ENCODE results near the gene MAP3K6.

The MAP3K6 gene

GRCh38 chr1:27331426-27331825, 35.3 kb downstream of the MAP3K6 start:
- DNase-seq: no peak

- no peak for DNase-seq
These were observed 36.0 kb downstream of the MAP3K6 start for GRCh38 chr1:27330786-27331185.

DNA sequence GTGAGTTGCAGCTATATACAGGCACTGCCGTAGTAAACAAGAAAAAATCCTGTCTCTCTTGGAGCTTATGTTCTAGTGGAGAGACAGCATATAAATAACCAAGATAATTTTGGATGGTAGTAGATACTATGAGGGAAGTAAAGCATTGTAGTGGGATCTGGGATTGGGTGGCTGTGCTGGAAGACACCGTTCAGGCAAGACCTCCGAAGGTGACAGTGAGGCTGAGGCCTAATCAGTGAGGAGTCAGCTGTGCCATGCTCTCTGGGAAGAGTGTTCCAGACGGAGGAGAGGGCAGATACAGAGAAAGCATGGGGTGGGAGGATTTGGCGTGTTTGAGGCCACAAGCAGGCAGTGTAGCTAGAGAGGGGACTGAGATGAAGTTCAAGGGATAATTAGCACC, 38.8 kb downstream of the MAP3K6 start:
- no peak for DNase-seq

DNA sequence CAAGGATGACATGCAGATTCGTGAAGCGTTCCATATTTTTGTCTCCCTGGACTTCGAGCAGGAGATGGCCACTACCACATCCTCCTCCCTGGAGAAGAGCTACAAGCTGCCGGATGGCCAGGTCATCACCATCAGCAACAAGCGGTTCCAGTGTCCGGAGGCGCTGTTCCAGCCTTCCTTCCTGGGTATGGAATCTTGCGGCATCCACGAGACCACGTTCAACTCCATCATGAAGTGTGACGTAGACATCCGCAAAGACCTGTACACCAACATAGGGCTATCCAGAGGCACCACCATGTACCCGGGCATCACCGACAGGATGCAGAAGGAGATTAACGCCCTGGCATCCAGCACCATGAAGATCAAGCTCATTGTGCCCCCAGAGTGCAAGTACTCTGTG, 41.5 kb downstream of the MAP3K6 start:
- no peak for DNase-seq

GRCh38 chr1:27322569-27323240, 44.1 kb downstream of the MAP3K6 start:
- DNase-seq: no peak

- peak; percentile 96 for DNase-seq
These were observed 44.8 kb downstream of the MAP3K6 start, which contains the start of gene TMEM222 for GRCh38 chr1:27321813-27322568. Gene TMEM222, plus strand, starts transcription at chr1:27322163. Its CDS starts 35 bp downstream, at chr1:27322198.

DNA sequence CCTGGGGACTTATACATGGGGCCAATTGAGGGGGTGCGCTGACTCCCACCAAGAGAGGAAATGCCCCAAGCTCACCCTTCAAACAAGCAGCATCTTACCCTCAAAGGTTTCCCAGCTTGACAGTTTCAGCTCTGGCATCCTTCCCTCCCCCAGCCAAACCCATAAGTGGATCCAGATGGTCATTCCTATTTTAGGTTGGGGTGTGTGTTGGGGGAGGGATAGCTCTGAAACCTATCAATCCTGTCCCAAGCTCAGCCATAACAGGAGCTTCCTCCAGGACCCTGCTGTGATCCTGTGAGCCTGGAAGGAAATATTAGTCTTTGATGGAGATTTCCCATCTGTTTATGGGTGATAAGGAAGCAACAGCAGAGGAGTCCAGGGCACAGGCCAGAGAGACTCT, 48.2 kb downstream of the MAP3K6 start:
- no peak for DNase-seq

- DNase-seq: no peak
These were observed 48.6 kb downstream of the MAP3K6 start for GRCh38 chr1:27318136-27318535.

DNA sequence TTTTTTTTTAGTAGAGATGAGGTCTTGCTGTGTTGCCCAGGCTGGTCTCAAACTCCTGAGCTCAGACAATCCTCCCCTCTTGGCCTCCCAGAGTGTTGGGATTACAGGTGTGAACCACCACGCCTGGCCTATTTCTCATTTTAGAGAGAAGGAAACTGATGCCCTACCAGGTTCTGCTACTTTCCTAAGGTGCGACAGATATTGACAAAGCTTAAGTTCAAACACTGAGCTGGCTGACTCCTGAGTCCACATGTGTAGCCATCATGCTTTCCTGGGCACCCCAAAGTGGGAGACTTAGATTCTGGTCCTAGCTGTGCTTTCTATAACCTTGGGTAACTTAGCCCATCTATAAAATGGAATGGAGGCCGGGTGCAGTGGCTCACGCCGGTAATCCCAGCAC, 49.9 kb downstream of the MAP3K6 start:
- no peak for DNase-seq

DNA sequence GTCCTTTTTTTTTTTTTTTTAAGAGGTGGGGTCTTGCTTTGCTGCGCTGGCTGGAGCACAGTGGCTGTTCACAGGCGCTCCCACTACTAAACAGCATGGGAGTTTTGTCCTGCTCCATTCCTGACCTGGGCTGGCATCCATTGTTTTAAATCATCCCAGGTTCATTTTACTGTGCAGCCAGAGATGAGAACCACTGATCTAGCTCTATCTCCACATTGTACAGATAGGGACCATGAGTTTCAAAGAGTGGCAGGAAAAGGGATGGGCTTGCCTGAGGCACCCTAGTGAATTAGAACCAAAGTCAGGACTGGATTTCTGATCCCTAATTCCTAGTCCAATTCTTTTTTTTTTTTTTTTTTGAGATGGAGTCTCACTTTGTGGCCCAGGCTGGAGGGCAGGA, 52.0 kb downstream of the MAP3K6 start:
- DNase-seq: no peak

DNA sequence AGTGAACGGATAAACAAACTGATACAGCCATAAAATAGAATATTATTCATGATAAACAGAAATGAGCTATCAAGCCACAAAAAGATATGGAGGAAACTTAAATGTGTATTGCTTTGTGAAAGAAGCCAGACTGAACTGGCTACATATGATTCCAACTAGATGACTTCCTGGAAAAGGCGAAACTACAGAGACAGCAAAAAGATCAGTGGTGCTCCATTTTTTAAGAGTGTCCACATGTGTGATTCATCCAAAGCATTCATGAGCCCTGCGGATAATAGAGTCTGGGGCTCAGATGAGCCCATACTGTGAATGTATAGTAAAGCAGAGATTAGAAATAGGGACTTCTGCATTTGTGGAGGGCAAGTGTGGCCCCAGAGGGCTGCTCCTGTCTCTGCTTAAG, 52.6 kb downstream of the MAP3K6 start:
- no peak for DNase-seq

DNA sequence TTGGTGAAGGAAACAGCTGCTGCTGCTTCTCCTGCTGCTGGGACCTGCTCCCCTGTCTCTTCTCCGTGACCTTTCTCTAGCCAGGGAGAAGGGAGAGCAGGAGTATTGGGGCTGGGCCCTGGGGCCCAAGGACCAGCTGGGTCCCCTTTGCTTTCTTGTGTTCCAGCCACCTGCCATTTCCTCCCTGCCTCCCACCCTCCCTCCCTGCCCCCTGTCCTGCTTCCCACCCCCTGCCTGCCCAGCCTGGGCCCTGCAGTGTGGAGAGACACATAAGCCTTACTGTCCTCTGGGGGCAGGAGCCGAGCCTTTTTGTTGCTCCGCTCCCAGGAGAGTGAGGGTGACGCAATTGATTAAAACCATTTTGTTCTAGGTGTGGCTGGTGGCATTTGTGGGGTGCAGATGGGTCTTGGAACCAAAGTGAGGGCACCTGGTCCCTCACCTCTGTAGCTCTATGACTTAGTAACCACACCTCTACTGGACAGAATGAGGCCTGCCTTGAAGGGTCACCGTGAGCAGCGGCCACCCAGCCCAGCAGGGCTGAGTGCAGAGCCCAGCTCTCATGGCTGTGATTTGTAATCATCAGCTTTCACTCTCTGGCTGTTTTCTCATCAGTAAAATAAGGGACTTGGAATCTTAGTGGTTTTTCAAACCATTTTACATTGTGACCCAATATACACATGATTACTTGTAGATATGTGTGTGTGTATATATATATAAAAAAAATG, 58.7 kb downstream of the MAP3K6 start:
- no peak for DNase-seq

DNA sequence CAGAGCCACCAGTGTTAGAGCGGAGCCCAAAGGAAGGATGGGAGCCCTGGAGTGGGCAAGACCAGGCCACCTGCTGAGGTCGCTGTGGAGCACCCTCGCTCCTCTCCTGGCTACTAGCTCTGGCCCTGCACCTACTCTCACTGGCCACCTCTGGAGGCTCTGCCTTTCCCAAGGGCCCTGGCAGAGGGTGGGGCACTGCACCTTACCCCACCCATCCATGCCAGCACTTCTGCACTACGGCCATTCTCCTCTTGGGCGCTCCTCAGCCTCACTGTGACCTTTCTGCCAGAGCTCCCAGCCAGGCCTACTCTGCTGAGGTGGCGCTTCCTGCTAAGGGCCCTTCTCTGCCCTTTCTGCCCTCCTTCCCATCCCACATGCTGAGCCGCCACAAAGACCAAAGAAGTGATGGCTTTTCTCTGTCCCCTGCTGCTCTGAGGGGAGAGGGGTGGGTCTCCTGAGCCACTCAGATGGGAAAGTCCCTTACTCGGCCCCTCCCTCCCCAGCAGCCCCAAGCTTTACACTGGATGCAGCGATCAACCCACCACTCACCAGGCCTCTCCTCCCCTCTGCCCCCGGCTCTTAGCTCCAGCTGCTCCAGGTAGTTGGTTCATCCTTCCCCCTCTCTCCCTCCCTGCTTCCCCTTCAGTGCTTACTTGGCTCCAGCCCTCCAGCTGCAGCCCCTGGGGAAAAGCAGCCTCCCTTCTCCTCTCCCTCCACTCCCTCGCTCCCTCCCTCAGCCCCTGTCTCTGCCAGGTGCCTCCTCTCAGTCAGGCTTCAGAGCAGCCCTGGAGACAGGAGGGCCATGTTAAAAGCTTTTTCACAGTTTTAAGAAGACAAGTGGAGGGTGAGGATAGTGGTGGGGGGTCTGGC, 59.6 kb downstream of the MAP3K6 start:
- peak; percentile 67 for DNase-seq

- no peak for DNase-seq
These were observed 60.7 kb downstream of the MAP3K6 start for GRCh38 chr1:27306071-27306470.

All from NCI-H2227 treated with DMSO at 0.1 percent for 48 hours (cell line).